OCI-LY3 (cell line): ENCODE results near the gene KRT6B.

Source experiments
- CTCF ChIP-seq: fragments of 200-600, 300-600 bp; sonication (generic); IDR thresholded peaks from 2 replicates; pipeline ENCODE4 v1.5.1; 2014; ENCODE audit warnings: antibody characterized with exemption, low read length, low read depth
- EZH2phosphoT487 ChIP-seq: fragments of 200-600 bp; shearing (Covaris generic); IDR thresholded peaks from 2 replicates; pipeline ENCODE4 v1.6.1; 2018; ENCODE audit warnings: antibody characterized with exemption, mixed run types, low read depth

DNA sequence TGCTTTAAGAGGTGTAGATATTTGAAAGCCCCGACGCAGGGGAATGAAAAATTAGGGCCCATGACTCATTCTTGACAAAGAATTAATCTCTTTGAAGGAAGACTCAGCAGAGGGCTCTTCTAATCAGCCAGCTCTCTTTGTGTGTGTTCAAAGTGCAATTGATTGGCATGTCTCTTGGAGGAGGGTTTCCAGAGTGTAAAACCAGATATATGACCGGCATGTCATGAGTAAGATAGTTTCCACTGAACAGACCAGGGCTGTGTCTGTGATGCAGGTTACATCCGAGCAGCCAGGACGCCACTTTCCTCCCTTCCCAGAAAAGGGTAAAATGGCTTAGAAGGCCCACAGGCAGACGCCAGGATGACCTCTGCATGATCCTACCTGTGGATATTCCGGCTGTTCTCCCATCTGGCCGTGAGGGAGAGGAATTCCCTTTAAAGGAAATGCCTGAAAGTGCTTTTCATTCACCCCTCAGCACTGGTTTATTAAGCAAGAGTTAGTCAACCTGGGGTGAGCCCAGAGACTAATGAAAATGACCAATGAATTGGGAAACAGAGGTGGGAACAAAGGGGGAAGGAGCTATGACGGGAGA is 10.5 kb downstream of the KRT6B start:
- TF ChIP-seq CTCF, result no peak
- TF ChIP-seq EZH2phosphoT487, result no peak
